Measurements from ENCODE around the gene IBSP. TPM values are rescaled to one million over a fixed set of nuclear protein-coding genes. Genes with fewer than 3 reads are reported as not detected.

The IBSP gene
- total RNA-seq, 3 donors from 2014 or later = not detected

DNA sequence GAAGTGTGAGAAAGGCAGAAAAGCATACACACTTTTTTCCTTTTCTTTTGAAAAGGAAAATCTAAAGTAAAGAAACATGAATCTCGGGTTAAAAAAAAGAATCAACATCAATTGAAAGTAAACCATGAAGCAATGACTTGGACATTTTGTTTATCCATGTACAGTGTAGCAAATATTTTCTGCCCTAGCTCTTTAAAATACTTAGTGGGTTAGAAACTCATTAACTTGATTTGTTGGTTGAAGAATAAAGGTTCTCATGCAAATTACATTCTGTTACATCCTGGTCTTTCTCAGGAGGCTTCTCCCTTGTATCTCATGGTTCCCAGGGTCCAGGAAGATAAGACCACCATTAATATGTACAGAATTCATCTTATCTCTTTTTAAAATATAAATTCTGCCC lies 24.4 kb downstream of the IBSP start:
- Histone ChIP-seq H3K4me3 (no peak overlapping the region), H3K36me3 (ENCODE audit: low read depth) (no peaks in the 10 kb centered on the region), H3K9me3 (no peaks in the 10 kb centered on the region), H3K4me1 (ENCODE audit: low read depth) (no peaks in the 10 kb centered on the region)
- intact Hi-C loops (cut with DNase I, micrococcal nuclease) = no loop called here
- TF ChIP-seq, protein P1, sequence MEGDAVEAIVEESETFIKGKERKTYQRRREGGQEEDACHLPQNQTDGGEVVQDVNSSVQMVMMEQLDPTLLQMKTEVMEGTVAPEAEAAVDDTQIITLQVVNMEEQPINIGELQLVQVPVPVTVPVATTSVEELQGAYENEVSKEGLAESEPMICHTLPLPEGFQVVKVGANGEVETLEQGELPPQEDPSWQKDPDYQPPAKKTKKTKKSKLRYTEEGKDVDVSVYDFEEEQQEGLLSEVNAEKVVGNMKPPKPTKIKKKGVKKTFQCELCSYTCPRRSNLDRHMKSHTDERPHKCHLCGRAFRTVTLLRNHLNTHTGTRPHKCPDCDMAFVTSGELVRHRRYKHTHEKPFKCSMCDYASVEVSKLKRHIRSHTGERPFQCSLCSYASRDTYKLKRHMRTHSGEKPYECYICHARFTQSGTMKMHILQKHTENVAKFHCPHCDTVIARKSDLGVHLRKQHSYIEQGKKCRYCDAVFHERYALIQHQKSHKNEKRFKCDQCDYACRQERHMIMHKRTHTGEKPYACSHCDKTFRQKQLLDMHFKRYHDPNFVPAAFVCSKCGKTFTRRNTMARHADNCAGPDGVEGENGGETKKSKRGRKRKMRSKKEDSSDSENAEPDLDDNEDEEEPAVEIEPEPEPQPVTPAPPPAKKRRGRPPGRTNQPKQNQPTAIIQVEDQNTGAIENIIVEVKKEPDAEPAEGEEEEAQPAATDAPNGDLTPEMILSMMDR (IDR thresholded peaks at IDR 0.05) = no peak
- no peak for ATAC-seq
- no peak for DNase-seq

- H3K36me3 ChIP-seq (ENCODE audit: low read depth) = no peaks in the 10 kb centered on the region
- no peak for DNase-seq
- intact Hi-C loops (cut with DNase I, micrococcal nuclease) = no loop called here
- H3K4me1 ChIP-seq (ENCODE audit: low read depth) = no peaks in the 10 kb centered on the region
- TF ChIP-seq, protein P1 (IDR thresholded peaks at IDR 0.05) = no peak
- no peaks in the 10 kb centered on the region for H3K9me3 ChIP-seq
- no peak overlapping the region for H3K4me3 ChIP-seq
- no peak for ATAC-seq
These were observed 25.0 kb downstream of the IBSP start for GRCh38 chr4:87824352-87824751.

GRCh38 chr4:87832669-87833068 lies 33.3 kb downstream of the IBSP start, which contains the start of gene MEPE:
MEPE (plus strand) TSS chr4:87832969; CDS start chr4:87834715, 1,746 bp downstream.
- intact Hi-C loops (cut with DNase I, micrococcal nuclease) = loop anchor here in 1 of 2 donors (10.0 kb wide), 1 partner anchor 148 kb away; no protein-coding TSS in a partner anchor
- ATAC-seq = no peak
- Histone ChIP-seq H3K36me3 (ENCODE audit: low read depth) (no peaks in the 10 kb centered on the region), H3K9me3 (no peaks in the 10 kb centered on the region), H3K4me1 (ENCODE audit: low read depth) (no peaks in the 10 kb centered on the region), H3K4me3 (no peak within 1 kb of the TSS)
- TF ChIP-seq, protein P1 (IDR thresholded peaks at IDR 0.05) = no peak
- no peak for DNase-seq

- intact Hi-C loops (cut with DNase I, micrococcal nuclease) = loop anchor here in 1 of 2 donors (10.0 kb wide), 1 partner anchor 150 kb away; no protein-coding TSS in a partner anchor
- no peaks in the 10 kb centered on the region for H3K9me3 ChIP-seq
- H3K36me3 ChIP-seq (ENCODE audit: low read depth) = no peaks in the 10 kb centered on the region
- DNase-seq = no peak
- no peak for ATAC-seq
- no peak overlapping the region for H3K4me3 ChIP-seq
- H3K4me1 ChIP-seq (ENCODE audit: low read depth) = no peaks in the 10 kb centered on the region
- TF ChIP-seq, protein P1 (IDR thresholded peaks at IDR 0.05) = no peak
These were observed 35.0 kb downstream of the IBSP start for GRCh38 chr4:87834401-87834800.

- ATAC-seq = no peak
These were observed 35.8 kb downstream of the IBSP start for GRCh38 chr4:87835197-87835596.

More at GRCh38 chr4:87835197-87835596, 35.8 kb downstream of the IBSP start:
- intact Hi-C loops (cut with DNase I, micrococcal nuclease) = loop anchor here in 1 of 2 donors (10.0 kb wide), 1 partner anchor 150 kb away; no protein-coding TSS in a partner anchor
- no peaks in the 10 kb centered on the region for H3K36me3 ChIP-seq (ENCODE audit: low read depth)
- H3K9me3 ChIP-seq = no peaks in the 10 kb centered on the region
- TF ChIP-seq, protein P1 (IDR thresholded peaks at IDR 0.05) = no peak
- DNase-seq = no peak
- H3K4me1 ChIP-seq (ENCODE audit: low read depth) = no peaks in the 10 kb centered on the region
- H3K4me3 ChIP-seq = no peak overlapping the region

All from mucosa of descending colon (tissue), 3 donors.